Measurements from ENCODE around the gene CFAP90.

Gene CFAP90

DNA sequence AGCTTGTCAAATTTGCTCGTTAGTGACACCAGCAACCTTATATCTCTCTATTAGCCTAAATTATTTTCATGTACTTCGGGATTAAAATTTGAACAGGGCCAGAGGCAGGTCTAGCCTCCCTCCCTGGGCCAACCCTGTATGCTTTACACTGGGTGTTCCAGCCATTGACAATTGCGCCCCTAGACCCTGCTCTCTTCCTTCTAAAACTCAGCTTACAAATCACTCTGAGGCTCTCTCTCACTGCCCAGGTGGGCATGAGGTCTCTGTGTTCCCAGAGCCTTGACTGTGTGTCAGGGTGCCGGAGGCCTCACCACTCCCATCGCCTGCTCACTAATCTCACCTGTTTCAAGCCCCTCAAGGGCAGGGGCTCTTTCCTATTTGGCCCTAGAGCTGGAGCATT, 6.4 kb upstream of the CFAP90 start:
- 0 out of 2 replicates have a peak, but pooled peaks cover 3% of the 10 kb centered on the region for H3F3A ChIP-seq (ENCODE audit: insufficient read depth)
- no peaks in the 10 kb centered on the region for H4K20me1 ChIP-seq (ENCODE audit: low read depth, low read length)
- TF ChIP-seq, protein P1, sequence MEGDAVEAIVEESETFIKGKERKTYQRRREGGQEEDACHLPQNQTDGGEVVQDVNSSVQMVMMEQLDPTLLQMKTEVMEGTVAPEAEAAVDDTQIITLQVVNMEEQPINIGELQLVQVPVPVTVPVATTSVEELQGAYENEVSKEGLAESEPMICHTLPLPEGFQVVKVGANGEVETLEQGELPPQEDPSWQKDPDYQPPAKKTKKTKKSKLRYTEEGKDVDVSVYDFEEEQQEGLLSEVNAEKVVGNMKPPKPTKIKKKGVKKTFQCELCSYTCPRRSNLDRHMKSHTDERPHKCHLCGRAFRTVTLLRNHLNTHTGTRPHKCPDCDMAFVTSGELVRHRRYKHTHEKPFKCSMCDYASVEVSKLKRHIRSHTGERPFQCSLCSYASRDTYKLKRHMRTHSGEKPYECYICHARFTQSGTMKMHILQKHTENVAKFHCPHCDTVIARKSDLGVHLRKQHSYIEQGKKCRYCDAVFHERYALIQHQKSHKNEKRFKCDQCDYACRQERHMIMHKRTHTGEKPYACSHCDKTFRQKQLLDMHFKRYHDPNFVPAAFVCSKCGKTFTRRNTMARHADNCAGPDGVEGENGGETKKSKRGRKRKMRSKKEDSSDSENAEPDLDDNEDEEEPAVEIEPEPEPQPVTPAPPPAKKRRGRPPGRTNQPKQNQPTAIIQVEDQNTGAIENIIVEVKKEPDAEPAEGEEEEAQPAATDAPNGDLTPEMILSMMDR (IDR thresholded peaks at IDR 0.05; ENCODE audit: insufficient read depth, low read length, poor library complexity, severe bottlenecking): no peak
- no peak for TF ChIP-seq EZH2phosphoT487 (conservative IDR thresholded peaks at IDR 0.05; ENCODE audit: low read length)
- H3K9me3 ChIP-seq (ENCODE audit: insufficient read depth, low read length): no peaks in the 10 kb centered on the region
- no peaks in the 10 kb centered on the region for H3K9me2 ChIP-seq (replicated peaks; ENCODE audit: insufficient read depth, low read length)
- no peaks in the 10 kb centered on the region for H3K27me3 ChIP-seq (ENCODE audit: low read length)
- no peak overlapping the region for H2AFZ ChIP-seq (ENCODE audit: low read depth, low read length, severe bottlenecking)
- H3K27ac ChIP-seq (ENCODE audit: low read depth, low read length): no peak overlapping the region
- H3K4me3 ChIP-seq (ENCODE audit: insufficient read depth, low read length, poor library complexity, severe bottlenecking): no peak overlapping the region
- no peak overlapping the region for H3K9ac ChIP-seq (ENCODE audit: low read length)
- no peak overlapping the region for H3K4me2 ChIP-seq (ENCODE audit: low read depth, low read length, poor library complexity, severe bottlenecking)
- H3K36me3 ChIP-seq (ENCODE audit: low read length): peaks cover 23% of the 10 kb centered on the region; the same call in 1 of the 2 replicates
- H3K79me2 ChIP-seq (ENCODE audit: insufficient read depth, low read length): no peaks in the 10 kb centered on the region

DNA sequence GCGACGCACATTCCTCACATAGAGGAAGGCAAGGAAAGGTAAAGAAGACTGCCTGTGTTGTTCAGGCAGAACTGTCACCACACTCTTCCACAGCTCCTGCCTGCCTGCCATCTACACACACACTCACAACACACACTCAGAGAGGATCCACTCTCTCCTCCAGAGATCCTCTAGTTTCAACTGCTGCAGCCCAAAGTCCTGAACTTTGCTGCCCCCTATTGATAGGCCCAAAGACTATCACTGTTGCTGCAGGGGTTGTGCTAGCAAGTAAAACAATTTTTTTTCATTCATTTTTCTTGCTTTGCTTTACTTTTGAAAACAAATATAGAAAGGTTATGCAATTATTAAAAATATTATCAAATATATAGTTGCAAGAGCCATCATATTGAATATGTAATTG, 5.9 kb upstream of the CFAP90 start:
- no peaks in the 10 kb centered on the region for H4K20me1 ChIP-seq (ENCODE audit: low read depth, low read length)
- 0 out of 2 replicates have a peak, but pooled peaks cover 3% of the 10 kb centered on the region for H3F3A ChIP-seq (ENCODE audit: insufficient read depth)
- H3K27ac ChIP-seq (ENCODE audit: low read depth, low read length): no peak overlapping the region
- H3K27me3 ChIP-seq (ENCODE audit: low read length): no peaks in the 10 kb centered on the region
- H3K9ac ChIP-seq (ENCODE audit: low read length): no peak overlapping the region
- TF ChIP-seq EZH2phosphoT487 (conservative IDR thresholded peaks at IDR 0.05; ENCODE audit: low read length): no peak
- TF ChIP-seq, protein P1 (IDR thresholded peaks at IDR 0.05; ENCODE audit: insufficient read depth, low read length, poor library complexity, severe bottlenecking): no peak
- no peaks in the 10 kb centered on the region for H3K9me2 ChIP-seq (replicated peaks; ENCODE audit: insufficient read depth, low read length)
- no peak overlapping the region for H3K4me2 ChIP-seq (ENCODE audit: low read depth, low read length, poor library complexity, severe bottlenecking)
- H3K9me3 ChIP-seq (ENCODE audit: insufficient read depth, low read length): no peaks in the 10 kb centered on the region
- H3K36me3 ChIP-seq (ENCODE audit: low read length): peaks cover 23% of the 10 kb centered on the region; the same call in 1 of the 2 replicates
- no peak overlapping the region for H2AFZ ChIP-seq (ENCODE audit: low read depth, low read length, severe bottlenecking)
- no peak overlapping the region for H3K4me3 ChIP-seq (ENCODE audit: insufficient read depth, low read length, poor library complexity, severe bottlenecking)
- H3K79me2 ChIP-seq (ENCODE audit: insufficient read depth, low read length): no peaks in the 10 kb centered on the region

DNA sequence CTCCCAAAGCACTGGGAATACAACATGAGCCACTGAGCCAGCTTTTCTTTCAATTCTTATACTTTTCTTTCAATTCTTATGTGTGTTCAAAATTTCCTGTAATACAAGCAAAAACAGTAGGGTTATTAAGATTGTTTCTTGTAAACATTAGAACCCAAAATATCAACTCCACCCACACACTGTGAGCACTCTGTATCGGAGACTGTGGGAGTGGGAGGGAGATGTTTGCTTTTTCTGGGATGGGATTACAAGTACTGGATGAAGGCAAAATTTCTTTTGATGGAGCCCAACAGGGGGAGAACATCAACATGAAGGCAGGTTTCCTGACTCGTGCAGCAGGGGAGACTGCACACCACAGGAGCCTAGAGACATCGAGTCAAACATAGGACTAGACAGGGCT, 4.7 kb upstream of the CFAP90 start:
- peaks cover 13% of the 10 kb centered on the region; the same call in 1 of the 2 replicates for H3K36me3 ChIP-seq (ENCODE audit: low read length)
- no peak overlapping the region for H3K27ac ChIP-seq (ENCODE audit: low read depth, low read length)
- 0 out of 2 replicates have a peak, but pooled peaks cover 3% of the 10 kb centered on the region for H3F3A ChIP-seq (ENCODE audit: insufficient read depth)

More for the DNA sequence above, 4.7 kb upstream of the CFAP90 start:
- Histone ChIP-seq H3K4me2 (ENCODE audit: low read depth, low read length, poor library complexity, severe bottlenecking) (no peak overlapping the region), H3K9me2 (replicated peaks; ENCODE audit: insufficient read depth, low read length) (no peaks in the 10 kb centered on the region), H4K20me1 (ENCODE audit: low read depth, low read length) (no peaks in the 10 kb centered on the region), H3K4me3 (ENCODE audit: insufficient read depth, low read length, poor library complexity, severe bottlenecking) (no peak overlapping the region), H3K9me3 (ENCODE audit: insufficient read depth, low read length) (no peaks in the 10 kb centered on the region), H2AFZ (ENCODE audit: low read depth, low read length, severe bottlenecking) (no peak overlapping the region), H3K79me2 (ENCODE audit: insufficient read depth, low read length) (no peaks in the 10 kb centered on the region), H3K27me3 (ENCODE audit: low read length) (no peaks in the 10 kb centered on the region), H3K9ac (ENCODE audit: low read length) (no peak overlapping the region)
- TF ChIP-seq, protein P1 (IDR thresholded peaks at IDR 0.05; ENCODE audit: insufficient read depth, low read length, poor library complexity, severe bottlenecking): no peak
- no peak for TF ChIP-seq EZH2phosphoT487 (conservative IDR thresholded peaks at IDR 0.05; ENCODE audit: low read length)
